Pericardium fibroblast (primary cell): ENCODE measurements around the gene PRR33. TPM values are rescaled to one million over a fixed set of nuclear protein-coding genes. Genes with fewer than 3 reads are reported as not detected.

Experiments used
- total RNA-seq: library from RNA; depleted of rRNA; stranded (reverse); fragments of >200 nt; gene quantifications from 2 replicates; pipeline ENCODE4 v1.2.3, GENCODE V29; 2015

Gene PRR33
- total RNA-seq = not detected in 2 replicates

DNA sequence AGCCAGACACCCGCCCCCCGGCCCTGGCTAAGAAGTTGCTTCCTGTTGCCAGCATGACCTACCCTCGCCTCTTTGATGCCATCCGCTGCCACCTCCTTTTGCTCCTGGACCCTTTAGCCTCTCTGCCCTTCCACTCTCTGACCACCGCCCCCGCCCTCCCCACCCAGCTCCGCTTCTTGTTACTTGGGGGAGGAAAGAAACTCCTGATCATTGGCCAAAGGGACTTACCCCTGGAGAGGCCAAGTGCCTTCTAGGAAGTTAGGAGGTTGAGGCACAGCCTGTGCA, at the start of gene PRR33:
Gene PRR33 (minus strand): TSS at position 65 of the 285 bp plus-strand sequence. CDS start 1,311 bp downstream, outside the sequence.

DNA sequence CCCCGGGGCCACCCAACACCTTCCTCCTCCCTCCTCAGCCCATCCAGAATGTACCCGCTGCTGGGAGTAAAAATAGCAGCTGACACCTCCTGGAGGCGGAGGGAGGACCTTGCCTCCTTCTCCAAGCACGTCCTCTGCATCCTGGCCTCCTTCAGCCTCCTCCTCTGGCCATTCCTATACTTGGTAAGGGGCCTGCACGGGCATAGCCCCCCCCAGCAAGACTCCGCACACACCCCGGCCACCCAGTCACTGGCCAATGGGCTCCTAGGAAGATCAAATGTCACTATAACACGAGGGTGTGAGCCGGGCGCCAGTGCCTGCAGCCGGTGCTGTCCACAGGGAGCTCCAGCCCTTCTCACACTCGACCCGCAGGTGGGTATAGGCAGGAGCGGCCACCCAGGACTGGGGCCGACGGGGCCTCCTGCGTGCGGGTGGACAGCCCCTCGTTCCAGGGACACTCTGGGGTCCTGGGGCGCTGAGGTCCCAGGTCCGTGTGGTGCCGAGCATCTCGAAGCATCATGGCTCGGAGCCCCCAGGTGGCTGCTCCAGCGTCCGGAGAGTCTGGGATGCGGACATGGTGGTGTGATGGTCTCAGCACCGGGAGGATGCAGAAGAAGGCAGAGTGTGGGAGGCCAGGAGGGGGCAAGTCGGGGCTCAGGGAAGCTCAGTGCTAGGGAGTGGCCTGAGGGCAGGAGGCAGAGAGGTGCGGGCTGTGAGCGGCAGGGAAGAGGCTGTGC, 27.9 kb upstream of the PRR33 start, which contains the start of gene TNNT3:
Gene TNNT3 (plus strand): TSS at position 313 of the 737 bp plus-strand sequence. CDS start 3,172 bp downstream, outside the sequence.

DNA sequence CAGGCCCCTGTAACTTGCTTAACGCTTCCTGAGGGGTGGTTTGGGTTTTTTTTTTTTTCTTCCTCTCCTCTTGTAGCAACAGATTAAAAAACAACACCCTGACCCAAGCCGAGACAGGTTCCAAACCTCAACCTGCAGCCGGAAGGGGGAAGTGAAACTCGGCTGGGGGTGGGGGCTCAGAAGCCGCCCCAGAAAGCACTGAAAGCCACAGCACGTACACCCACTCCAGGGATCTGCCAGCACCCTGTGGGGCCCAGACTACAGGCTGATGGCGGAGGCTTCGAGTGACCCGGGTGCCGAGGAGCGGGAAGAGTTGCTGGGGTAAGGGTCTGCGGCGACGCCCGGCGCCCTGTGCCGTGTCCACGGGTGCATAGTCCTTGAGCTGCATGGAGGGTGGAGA, 38.8 kb downstream of the PRR33 start, which contains the start of gene LSP1:
Gene LSP1 (plus strand): TSS at position 208 of the 400 bp plus-strand sequence. CDS start 61 bp downstream, at position 269.

DNA sequence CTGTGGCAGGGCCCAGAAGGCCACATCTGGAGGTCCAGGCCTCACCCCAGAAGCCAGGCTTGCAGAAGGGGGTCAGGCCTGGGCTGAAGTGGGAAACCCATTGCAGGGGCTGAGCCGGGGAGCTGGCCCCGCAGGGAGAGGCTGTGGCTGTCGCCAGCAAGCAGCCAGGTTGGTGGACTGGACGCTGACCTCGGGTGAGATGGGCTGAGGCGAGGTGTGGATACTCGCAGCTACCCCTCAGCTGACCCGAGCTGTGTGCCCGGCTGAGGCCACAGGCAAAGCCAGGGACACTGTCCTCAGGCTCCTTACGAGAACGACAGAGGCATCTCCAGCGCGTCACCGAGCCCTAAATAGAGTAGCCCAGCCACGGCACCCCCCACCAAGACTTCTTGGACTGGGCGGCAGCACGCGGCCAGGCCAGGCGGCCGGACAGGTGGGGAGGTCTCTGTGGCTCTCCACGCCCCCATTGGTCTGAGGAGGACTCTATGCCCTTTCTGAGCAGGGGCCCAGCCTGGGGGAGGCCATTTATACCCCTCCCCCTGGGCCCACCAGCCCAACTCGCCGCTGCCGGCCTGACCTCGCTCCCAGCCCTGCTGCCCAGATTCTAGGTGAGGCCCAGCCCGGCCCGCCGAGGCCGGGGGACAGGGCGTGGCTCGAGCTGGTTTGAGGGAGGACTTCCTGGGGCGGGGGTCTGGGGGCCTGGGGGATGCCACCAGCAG, 53.1 kb downstream of the PRR33 start, which contains the start of gene TNNI2:
Gene TNNI2 (plus strand): TSS at position 556 of the 719 bp plus-strand sequence. CDS start 716 bp downstream, outside the sequence.

Other genes starting within 250 kb of the PRR33 start
- not detected in 2 replicates for gene KRTAP5-6, start 194.7 kb downstream of the PRR33 start, total RNA-seq
- gene IFITM10, start 141.3 kb downstream of the PRR33 start, total RNA-seq = 0.51 and 0.82 TPM in 2 replicates
- 453 and 464 TPM in 2 replicates for gene CTSD, start 128.0 kb downstream of the PRR33 start, total RNA-seq
- gene SYT8, start 56.9 kb downstream of the PRR33 start, total RNA-seq = 0.35 TPM in 1 of 2 replicates, not detected in the other
- gene TNNI2, start 52.9 kb downstream of the PRR33 start, total RNA-seq = 0.94 TPM in 1 of 2 replicates, not detected in the other
- gene LSP1, start 38.8 kb downstream of the PRR33 start, total RNA-seq = 29.5 and 34.2 TPM in 2 replicates
- 12.3 and 28.9 TPM in 2 replicates for gene TNNT3, start 27.8 kb upstream of the PRR33 start, total RNA-seq
- 63.6 and 67.1 TPM in 2 replicates for gene MRPL23, start 55.4 kb upstream of the PRR33 start, total RNA-seq
- 18,433 and 25,558 TPM in 2 replicates for gene H19, start 105.9 kb upstream of the PRR33 start, total RNA-seq
- gene IGF2, start 247.5 kb upstream of the PRR33 start, total RNA-seq = 539 and 549 TPM in 2 replicates